Stimulated activated CD8-positive, alpha-beta memory T cell treated with anti-CD3 and anti-CD28 coated beads, Interleukin-12 subunit alpha, Interleukin-12 subunit beta, amount 100 ng/mL, for 4 hours (primary cell): ENCODE results near the gene CCPG1.
A peak's percentile ranks its signal among the peaks of the same experiment; 100 is the strongest.
"Not testable (repeated sequence)": the region's sequence is repeated elsewhere in the genome, so short reads cannot be mapped to it uniquely, and the experiment has no call there.

Source experiments
- DNase-seq: peaks from one replicate; pipeline ENCODE4 v3.0.0-alpha.2; 2020; ENCODE audit warnings: low read depth

CCPG1 gene

GRCh38 chr15:55408012-55408928 is at the start of gene CCPG1, which contains the start of gene PIERCE2:
CCPG1 (minus strand) TSS chr15:55408359; CDS start chr15:55389424, 18,935 bp downstream.
PIERCE2 (plus strand) TSS chr15:55408495; CDS start chr15:55408769, 274 bp downstream.
- peak; percentile 79 for DNase-seq

- DNase-seq: no peak
Observed at GRCh38 chr15:55457401-55458022, 49.4 kb upstream of the CCPG1 start.

- not testable (repeated sequence) for DNase-seq
Observed at GRCh38 chr15:55447030-55447394, 38.9 kb upstream of the CCPG1 start.

GRCh38 chr15:55446379-55447029 is 38.3 kb upstream of the CCPG1 start:
- DNase-seq: not testable (repeated sequence)

- not testable (repeated sequence) for DNase-seq
Observed at GRCh38 chr15:55445936-55446335, 37.8 kb upstream of the CCPG1 start.

GRCh38 chr15:55443141-55443540 is 35.0 kb upstream of the CCPG1 start:
- DNase-seq: not testable (repeated sequence)

- no peak for DNase-seq
Observed at GRCh38 chr15:55434989-55435825, 27.0 kb upstream of the CCPG1 start.

- no peak for DNase-seq
Observed at GRCh38 chr15:55422089-55422488, 13.9 kb upstream of the CCPG1 start.

- no peak for DNase-seq
Observed at GRCh38 chr15:55420171-55420866, 12.2 kb upstream of the CCPG1 start.

- DNase-seq: not testable (repeated sequence)
Observed at GRCh38 chr15:55417678-55418077, 9.5 kb upstream of the CCPG1 start.

- not testable (repeated sequence) for DNase-seq
Observed at GRCh38 chr15:55408976-55409375, 817 bp upstream of the CCPG1 start.

- DNase-seq: no peak
Observed at GRCh38 chr15:55407498-55408011, 604 bp downstream of the CCPG1 start.

- DNase-seq: no peak
Observed at GRCh38 chr15:55403531-55403930, 4.6 kb downstream of the CCPG1 start.

- no peak for DNase-seq
Observed at GRCh38 chr15:55402707-55403106, 5.5 kb downstream of the CCPG1 start.

GRCh38 chr15:55401786-55402246 is 6.3 kb downstream of the CCPG1 start:
- DNase-seq: no peak

GRCh38 chr15:55400050-55400449 is 8.1 kb downstream of the CCPG1 start:
- not testable (repeated sequence) for DNase-seq

- DNase-seq: no peak
Observed at GRCh38 chr15:55398243-55398642, 9.9 kb downstream of the CCPG1 start.

- no peak for DNase-seq
Observed at GRCh38 chr15:55394694-55395093, 13.5 kb downstream of the CCPG1 start.

GRCh38 chr15:55389264-55389607 is 18.9 kb downstream of the CCPG1 start:
- no peak for DNase-seq

GRCh38 chr15:55387027-55387426 is 21.1 kb downstream of the CCPG1 start:
- DNase-seq: no peak

- DNase-seq: no peak
Observed at GRCh38 chr15:55383687-55384086, 24.5 kb downstream of the CCPG1 start.
